HG03139 (cell line): ENCODE results near the gene FOXC2.
"Not testable (repeated sequence)": the region's sequence is repeated elsewhere in the genome, so short reads cannot be mapped to it uniquely, and the experiment has no call there.

Source experiments
- ATAC-seq: cut with Tn5 transposase; IDR thresholded peaks from one replicate; pipeline ENCODE4 v1.9.1; 2021; ENCODE audit not compliant: unreplicated experiment

FOXC2 gene

GRCh38 chr16:86584726-86585721, 18.4 kb downstream of the FOXC2 start:
- no peak for ATAC-seq

- ATAC-seq, result no peak
Observed at GRCh38 chr16:86585821-86586611, 19.4 kb downstream of the FOXC2 start.

- ATAC-seq, result no peak
Observed at GRCh38 chr16:86587487-86587886, 20.9 kb downstream of the FOXC2 start.

- ATAC-seq, result not testable (repeated sequence)
Observed at GRCh38 chr16:86587955-86588354, 21.3 kb downstream of the FOXC2 start.

GRCh38 chr16:86590501-86591144, 24.0 kb downstream of the FOXC2 start:
- ATAC-seq, result no peak

- no peak for ATAC-seq
Observed at GRCh38 chr16:86591270-86591669, 24.6 kb downstream of the FOXC2 start.

GRCh38 chr16:86593913-86594620, 27.4 kb downstream of the FOXC2 start:
- ATAC-seq, result no peak

GRCh38 chr16:86594721-86595120, 28.1 kb downstream of the FOXC2 start:
- ATAC-seq, result no peak

- ATAC-seq, result no peak
Observed at GRCh38 chr16:86595983-86596605, 29.5 kb downstream of the FOXC2 start.

GRCh38 chr16:86597126-86597879, 30.7 kb downstream of the FOXC2 start:
- ATAC-seq, result no peak

GRCh38 chr16:86597880-86598606, 31.4 kb downstream of the FOXC2 start:
- ATAC-seq, result no peak

GRCh38 chr16:86598607-86599565, 32.3 kb downstream of the FOXC2 start:
- no peak for ATAC-seq

- no peak for ATAC-seq
Observed at GRCh38 chr16:86601356-86601755, 34.7 kb downstream of the FOXC2 start.

GRCh38 chr16:86602521-86602920, 35.9 kb downstream of the FOXC2 start:
- no peak for ATAC-seq

GRCh38 chr16:86604436-86605193, 38.0 kb downstream of the FOXC2 start:
- ATAC-seq, result peak; percentile 63

- ATAC-seq, result no peak
Observed at GRCh38 chr16:86605950-86606349, 39.3 kb downstream of the FOXC2 start.

GRCh38 chr16:86608301-86608747, 41.7 kb downstream of the FOXC2 start:
- no peak for ATAC-seq
